GM21717 (cell line): ENCODE results near the gene MITD1.
A peak's percentile ranks its signal among the peaks of the same experiment; 100 is the strongest.
"Not testable (repeated sequence)": the region's sequence is repeated elsewhere in the genome, so short reads cannot be mapped to it uniquely, and the experiment has no call there.

Source experiments
- ATAC-seq: cut with Tn5 transposase; IDR thresholded peaks from one replicate; pipeline ENCODE4 v1.9.1; 2021; ENCODE audit warnings: mild to moderate bottlenecking, moderate library complexity; ENCODE audit not compliant: unreplicated experiment

MITD1 gene

DNA sequence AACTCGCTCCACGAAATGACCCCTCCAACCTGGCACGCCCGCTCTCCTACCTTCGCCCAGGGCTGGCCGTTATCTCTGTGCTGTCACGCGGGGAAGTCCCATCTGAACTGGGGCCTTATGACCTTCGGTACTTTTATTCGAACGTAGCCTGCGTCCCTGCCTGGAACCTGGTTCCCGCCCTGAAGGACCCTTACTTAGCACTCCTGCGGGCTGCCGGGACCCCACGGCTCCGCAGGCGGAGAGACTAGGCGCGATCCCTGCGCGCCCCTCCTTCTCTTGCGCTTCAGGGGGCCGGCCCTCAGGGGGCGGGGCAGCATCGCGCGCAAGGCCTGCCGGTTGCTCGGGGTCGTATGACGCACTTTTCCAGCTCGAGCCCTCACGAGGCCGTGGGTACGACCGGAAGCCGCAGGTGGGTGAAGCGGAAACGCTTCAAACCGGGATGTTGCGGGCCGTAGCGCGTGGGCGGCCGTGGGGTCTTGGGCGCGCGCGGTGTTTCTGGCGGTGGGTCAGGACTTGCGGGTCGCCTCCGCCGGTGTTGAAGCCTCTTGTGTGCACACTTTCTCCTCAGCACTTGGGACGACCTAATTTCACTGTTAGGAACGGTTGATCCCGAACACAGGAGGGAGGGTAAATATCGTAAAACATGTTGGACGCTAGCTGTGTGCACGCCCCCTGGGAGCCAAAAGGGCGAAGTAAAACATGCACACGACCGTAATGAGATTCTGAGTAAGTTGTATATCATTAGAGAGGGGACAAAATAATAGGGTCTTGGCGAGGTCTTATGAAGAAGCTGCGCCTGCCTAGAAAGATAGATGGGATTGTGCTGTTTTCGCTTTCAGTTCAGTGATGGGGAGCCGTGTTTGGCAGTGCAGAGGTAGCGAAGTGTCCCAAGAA is 26.0 kb downstream of the MITD1 start, which contains the start of the genes LIPT1 and TSGA10:
LIPT1 (plus strand) TSS at position 325 of the 894 bp plus-strand sequence. CDS start 6,991 bp downstream, outside the sequence.
TSGA10 (minus strand) TSS at position 300 of the 894 bp plus-strand sequence. CDS start 45,503 bp downstream, outside the sequence.
- peak; percentile 95 for ATAC-seq

DNA sequence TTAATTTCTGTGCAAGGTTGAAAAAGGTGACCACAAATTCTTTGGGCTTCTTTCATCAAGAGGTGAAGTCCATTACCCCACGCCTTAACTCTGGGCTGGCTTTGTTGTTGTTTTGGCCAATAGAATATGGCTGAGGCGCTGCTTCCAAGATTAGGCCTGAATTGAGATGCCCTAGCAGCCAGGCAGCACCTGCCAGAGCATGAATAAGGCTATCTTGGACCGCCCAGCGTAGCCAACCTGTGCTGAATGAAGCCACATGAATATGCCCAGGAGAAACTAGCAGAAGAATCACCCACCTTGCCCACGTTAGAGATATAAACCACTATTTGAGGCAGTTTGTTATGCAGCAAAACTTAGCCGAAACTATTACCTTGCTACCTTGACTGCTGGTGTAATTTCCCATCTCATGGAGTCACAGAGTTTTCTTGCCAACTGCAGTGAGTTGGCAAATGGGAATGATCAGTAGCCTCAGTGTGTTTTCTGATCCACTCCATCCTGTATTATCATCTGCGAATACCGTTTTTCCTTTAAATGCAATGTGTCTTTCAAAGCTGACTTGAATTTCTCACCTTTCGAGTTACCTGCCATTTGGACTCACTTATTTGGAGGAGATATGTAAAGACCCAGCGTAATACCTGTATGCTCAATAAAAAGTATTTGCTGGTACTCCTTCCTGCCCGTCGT is 26.8 kb downstream of the MITD1 start:
- no peak for ATAC-seq

DNA sequence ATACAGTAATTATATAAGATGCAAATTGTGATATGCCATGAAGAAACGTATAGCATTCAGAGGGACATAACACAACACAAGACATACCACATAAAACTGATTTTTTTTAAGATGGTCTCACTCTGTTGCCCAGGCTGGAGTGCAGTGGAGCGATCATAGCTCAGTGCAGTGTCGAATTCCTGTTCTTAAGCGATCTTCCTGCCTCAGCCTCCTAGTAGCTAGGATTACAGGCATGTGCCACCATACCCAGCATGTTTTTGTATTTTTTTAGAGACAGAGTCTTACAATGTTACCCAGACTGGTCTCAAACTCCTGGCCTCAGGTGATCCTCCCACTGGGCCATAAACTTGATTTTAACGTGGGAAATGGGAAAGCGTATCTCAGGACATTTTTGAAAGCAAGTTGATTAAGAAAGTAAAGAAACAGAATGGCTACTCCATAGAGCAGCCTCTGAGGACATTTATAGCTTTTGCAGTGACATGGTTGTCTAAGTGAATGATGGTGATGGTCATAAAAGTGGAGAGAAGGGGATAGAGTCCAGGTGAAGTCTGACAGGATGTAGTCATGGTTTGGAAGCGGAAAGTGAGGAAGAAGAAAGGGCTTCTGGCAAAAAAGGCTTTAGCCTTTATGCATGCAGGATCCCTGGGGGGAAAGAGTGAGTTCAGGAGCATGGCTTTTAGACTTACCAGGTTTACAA is 28.5 kb downstream of the MITD1 start:
- ATAC-seq = no peak

DNA sequence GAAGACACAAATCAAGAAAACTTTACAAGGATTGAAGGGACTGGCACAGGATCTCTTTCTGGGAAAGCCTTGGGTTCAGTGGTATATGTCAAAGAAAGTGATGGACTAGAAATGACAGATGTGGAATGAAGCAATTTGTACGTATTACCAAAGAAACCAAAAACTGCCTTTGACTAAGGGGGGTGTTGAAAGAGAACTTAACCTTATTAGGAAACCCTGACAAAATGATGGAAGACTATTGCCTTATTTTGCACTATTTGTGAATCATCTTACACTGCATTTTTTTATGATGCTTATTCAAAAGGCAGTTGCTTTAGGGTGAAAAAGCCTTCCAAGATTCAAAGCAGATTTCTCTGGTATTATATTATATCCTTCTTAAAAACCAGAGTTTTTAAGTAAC is 30.2 kb downstream of the MITD1 start:
- ATAC-seq = no peak

DNA sequence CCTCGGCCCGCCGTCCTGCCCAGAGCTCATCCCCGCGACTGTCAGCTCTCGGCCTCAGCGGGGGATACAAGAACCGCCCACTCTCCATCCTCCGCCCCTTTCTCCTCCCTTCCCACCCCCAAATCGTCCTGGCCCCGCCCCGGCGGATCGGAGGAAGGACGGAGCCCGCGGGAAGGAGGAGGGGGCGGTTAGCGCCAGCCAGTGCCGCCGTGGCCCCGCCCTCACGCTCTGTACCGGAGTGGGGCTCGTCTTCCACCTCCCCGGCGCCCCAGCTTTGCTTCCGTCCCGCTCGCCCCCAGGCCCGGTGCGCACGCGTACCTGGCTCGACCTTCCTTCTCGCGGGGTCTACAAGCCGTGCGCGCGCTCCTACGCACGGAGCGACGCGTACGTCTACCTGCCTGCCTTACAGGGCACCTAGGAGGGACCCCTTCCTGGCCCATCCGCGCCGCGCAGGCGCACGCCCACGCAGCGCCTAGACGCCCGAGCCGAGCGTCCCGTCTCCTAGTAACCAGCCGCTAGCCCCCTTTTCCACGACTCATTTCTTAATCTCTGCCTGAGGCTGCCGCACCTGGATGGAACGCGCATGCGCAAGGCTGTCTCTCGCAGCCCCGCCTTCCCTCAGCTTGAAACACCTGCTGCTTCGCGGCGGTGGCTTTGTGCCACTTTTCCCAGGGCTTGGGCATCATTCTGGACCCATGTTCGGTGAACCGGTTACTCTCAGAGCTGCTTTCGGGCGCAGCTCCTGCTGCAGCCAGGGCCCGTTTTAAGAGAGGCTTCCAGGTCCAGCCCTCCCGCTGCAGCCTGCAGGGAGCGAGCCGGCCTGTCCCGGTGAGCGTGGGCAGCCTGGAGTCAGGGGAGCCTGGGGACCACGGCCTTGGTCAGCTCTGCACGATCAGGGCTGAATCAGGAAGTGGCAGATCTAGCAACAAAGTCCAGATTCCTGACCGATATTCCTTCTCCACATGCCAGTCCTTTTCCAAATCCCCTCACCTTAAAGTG is 39.4 kb downstream of the MITD1 start, which contains the start of gene C2orf15:
C2orf15 (plus strand) TSS at position 598 of the 999 bp plus-strand sequence. CDS start 8,852 bp downstream, outside the sequence.
- peak; percentile 88 for ATAC-seq

DNA sequence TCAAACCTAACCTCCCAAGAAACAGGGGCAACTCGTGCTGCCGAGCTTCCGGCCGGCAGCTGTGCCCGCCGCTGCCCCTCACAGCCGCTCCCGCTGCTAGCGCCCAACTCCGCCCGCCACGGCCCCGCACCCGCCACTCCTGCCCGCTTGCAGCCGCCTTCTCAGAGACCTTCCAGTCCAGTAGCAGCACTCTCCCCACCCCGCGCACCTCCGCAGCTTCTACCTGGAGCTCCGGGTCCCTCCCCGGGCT is 40.1 kb downstream of the MITD1 start:
- peak; percentile 36 for ATAC-seq

DNA sequence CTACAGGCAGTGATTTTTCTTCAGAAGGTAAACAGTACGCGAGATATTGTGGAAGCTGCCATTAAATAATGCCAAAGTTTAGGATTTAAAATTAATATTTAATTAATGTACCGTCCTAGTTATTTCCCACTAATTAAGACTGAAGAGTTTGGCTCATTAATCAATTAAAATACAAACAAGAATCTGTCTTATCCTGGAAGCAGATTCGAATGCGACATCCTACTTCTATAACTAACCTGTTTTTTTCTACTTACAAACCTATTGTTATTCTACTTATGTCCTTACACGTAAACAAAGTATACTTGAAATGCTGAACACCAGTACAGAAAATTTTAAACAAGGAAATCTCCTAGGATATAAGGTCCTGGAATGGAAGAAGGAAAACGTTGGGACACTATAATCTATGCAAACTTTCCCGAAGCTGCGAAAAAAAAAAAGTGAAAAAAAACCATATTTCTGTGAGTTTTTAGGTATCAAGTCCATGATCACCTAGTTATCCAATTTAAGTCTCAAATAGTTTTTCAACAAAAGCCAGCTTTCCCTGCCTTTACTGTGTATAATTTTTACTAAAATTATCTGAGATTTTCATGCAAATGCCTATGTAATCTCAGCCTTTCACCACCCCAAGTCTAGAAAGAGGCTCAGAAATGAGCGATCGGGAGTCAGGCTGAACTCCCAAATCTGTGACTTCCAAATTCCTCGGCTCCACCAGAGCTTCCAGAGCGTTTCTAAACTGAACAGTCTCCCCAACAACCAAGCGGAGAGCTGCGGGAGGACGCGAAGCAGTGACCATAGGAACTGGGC is 40.6 kb downstream of the MITD1 start:
- ATAC-seq = no peak

DNA sequence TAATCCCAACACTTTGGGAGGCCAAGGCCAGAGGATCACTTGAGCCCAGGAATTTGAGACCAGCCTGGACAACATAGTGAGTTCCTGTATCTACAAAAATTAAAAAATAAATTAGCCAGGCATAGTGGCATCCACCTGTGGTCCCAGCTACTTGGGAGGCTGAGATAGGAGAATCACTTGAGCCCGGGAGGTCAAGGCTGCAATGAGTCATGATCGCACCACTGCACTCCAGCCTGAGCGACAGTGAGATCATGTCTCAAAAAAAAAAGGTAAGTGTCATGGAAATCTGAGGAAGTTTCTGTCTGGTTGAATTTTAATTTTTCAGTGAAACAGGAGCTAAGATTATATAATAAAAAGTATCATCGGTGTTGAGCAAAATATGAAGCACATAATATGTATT is 41.9 kb downstream of the MITD1 start:
- no peak for ATAC-seq

DNA sequence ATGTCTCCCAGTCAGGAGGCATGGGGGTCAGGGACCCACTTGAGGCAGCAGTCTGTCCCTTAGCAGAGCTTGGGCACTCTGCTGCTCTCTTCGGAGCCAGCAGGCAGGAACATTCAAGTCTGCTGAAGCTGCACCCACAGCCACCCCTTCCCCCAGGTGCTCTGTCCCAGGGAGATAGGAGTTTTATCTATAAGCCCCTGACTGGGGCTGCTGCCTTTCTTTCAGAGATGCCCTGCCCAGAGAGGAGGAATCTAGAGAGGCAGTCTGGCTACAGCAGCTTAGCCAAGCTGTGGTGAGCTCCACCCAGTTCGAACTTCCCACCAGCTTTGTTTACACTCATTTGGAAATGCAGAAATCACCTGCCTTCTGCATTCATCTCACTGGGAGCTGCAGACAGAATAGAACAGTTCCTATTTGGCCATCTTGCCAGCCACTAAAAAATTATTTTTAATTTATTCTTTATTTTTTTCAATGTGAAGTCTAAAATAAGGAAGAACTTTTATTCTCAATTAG is 45.8 kb downstream of the MITD1 start:
- not testable (repeated sequence) for ATAC-seq

DNA sequence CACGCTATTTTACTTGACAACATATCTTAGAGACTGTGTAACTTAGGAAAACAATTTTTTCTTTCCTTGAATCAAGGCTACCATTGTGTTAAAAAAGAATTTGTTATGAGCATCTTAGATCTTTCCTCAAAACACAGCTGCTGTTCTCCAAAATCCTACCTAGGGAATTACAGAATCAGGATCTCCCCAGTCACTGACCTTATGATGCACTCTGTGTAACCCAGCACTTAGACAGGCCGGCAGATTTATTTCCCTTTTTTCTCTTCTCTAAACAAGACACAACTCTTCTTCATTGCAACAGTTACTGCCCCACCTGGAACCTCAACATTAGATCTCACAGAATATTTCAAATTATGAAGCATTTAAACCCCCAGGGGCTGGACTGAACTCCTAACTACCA is 52.9 kb downstream of the MITD1 start:
- ATAC-seq = no peak
